Endodermal cell (in vitro differentiated cells): ENCODE results near the gene DUSP2. TPM values are rescaled to one million over a fixed set of nuclear protein-coding genes. Genes with fewer than 3 reads are reported as not detected.

Experiments
- DNase-seq: peaks from one replicate; pipeline ENCODE4 v3.0.0-alpha.2; 2017
- H3K27ac ChIP-seq: 2 replicates; pipeline ENCODE4 v1.5.1; 2013; ENCODE audit warnings: mild to moderate bottlenecking, low read depth, low read length, moderate library complexity
- H3K27me3 ChIP-seq: 2 replicates; pipeline ENCODE4 v1.6.1; 2013; ENCODE audit warnings: mild to moderate bottlenecking, low read length, moderate library complexity; ENCODE audit not compliant: insufficient read depth, control insufficient read depth, poor library complexity, severe bottlenecking
- H3K36me3 ChIP-seq: 2 replicates; pipeline ENCODE4 v1.7.0; 2013; ENCODE audit warnings: mild to moderate bottlenecking, low read length, moderate library complexity; ENCODE audit not compliant: control insufficient read depth, insufficient read depth
- H3K4me1 ChIP-seq: one replicate; pipeline ENCODE4 v1.7.0; 2013; ENCODE audit warnings: low read length; ENCODE audit not compliant: control insufficient read depth, insufficient read depth
- H3K4me3 ChIP-seq: 2 replicates; pipeline ENCODE4 v1.5.1; 2013; ENCODE audit warnings: mild to moderate bottlenecking, low read length, moderate library complexity
- H3K9ac ChIP-seq: 2 replicates; pipeline ENCODE4 v1.6.1; 2013; ENCODE audit warnings: mild to moderate bottlenecking, low read length, moderate library complexity; ENCODE audit not compliant: poor library complexity, severe bottlenecking; ENCODE audit errors: extremely low read depth
- H3K9me3 ChIP-seq: 2 replicates; pipeline ENCODE4 v1.6.1; 2013; ENCODE audit warnings: mild to moderate bottlenecking, low read length, moderate library complexity; ENCODE audit not compliant: control insufficient read depth
- H3K27ac Mint-ChIP-seq: 2 replicates; pipeline ENCODE4 v1.8.0; 2020; ENCODE audit warnings: mixed read lengths
- H3K27me3 Mint-ChIP-seq: 2 replicates; pipeline ENCODE4 v1.8.0; 2021; ENCODE audit warnings: mild to moderate bottlenecking, mixed read lengths; ENCODE audit not compliant: insufficient read depth
- H3K36me3 Mint-ChIP-seq: 2 replicates; pipeline ENCODE4 v1.8.0; 2020; ENCODE audit warnings: low read depth, mixed read lengths
- H3K4me1 Mint-ChIP-seq: 2 replicates; pipeline ENCODE4 v1.8.0; 2020; ENCODE audit warnings: mixed read lengths
- H3K4me3 Mint-ChIP-seq: 2 replicates; pipeline ENCODE4 v1.8.0; 2020; ENCODE audit warnings: mild to moderate bottlenecking, moderate library complexity, mixed read lengths
- H3K9me3 Mint-ChIP-seq: 2 replicates; pipeline ENCODE4 v1.8.0; 2020; ENCODE audit warnings: mild to moderate bottlenecking, mixed read lengths
- WGBS, 2 experiments: methylation state at CpG; one replicate each; pipeline versions ENCODE4 v1.1.5 to v1.1.7; 2013; ENCODE audit warnings: missing lambda C conversion rate in 2 of 2, mixed read lengths in 1 of 2; ENCODE audit not compliant: insufficient coverage in 1 of 2, insufficient read length in 1 of 2; 5-methylcytosine and 5-hydroxymethylcytosine counted together
- total RNA-seq, 2 donors: library from RNA; stranded (reverse); fragmentation: NEBNext Ultra II Directional in 1 of 2; extraction: Animal tissue kit (Norgen Biotek cat#: 25700) in 1 of 2; gene quantifications; 2 replicates in 1 of 2; 3 replicates in 1 of 2; pipeline ENCODE4 v1.2.1, GENCODE V29; 2021
- TF ChIP-seq, protein P1 (sequence below): fragments of 200-600 bp; sonication (generic); conservative IDR thresholded peaks from 2 replicates; pipeline ENCODE4 v1.5.0; 2021; ENCODE audit warnings: antibody characterized with exemption, mild to moderate bottlenecking

Gene DUSP2
- total RNA-seq, 2 donors from 2014 or later = 1.6 to 2.2 TPM

- no peak overlapping the region for H3K4me3 ChIP-seq
- no peaks in the 10 kb centered on the region for H3K27me3 ChIP-seq
- H3K36me3 ChIP-seq = no peaks in the 10 kb centered on the region
- no peak for DNase-seq
- no peaks in the 10 kb centered on the region for H3K36me3 Mint-ChIP-seq
- H3K4me3 Mint-ChIP-seq = no peak overlapping the region
- 86 to 98% methylated on average over 4 to 6 of the region's 6 CpGs for WGBS, 2 experiments
- TF ChIP-seq, protein P1, sequence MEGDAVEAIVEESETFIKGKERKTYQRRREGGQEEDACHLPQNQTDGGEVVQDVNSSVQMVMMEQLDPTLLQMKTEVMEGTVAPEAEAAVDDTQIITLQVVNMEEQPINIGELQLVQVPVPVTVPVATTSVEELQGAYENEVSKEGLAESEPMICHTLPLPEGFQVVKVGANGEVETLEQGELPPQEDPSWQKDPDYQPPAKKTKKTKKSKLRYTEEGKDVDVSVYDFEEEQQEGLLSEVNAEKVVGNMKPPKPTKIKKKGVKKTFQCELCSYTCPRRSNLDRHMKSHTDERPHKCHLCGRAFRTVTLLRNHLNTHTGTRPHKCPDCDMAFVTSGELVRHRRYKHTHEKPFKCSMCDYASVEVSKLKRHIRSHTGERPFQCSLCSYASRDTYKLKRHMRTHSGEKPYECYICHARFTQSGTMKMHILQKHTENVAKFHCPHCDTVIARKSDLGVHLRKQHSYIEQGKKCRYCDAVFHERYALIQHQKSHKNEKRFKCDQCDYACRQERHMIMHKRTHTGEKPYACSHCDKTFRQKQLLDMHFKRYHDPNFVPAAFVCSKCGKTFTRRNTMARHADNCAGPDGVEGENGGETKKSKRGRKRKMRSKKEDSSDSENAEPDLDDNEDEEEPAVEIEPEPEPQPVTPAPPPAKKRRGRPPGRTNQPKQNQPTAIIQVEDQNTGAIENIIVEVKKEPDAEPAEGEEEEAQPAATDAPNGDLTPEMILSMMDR = no peak
- H3K27ac ChIP-seq = no peak overlapping the region
- no peaks in the 10 kb centered on the region for H3K9me3 Mint-ChIP-seq
- no peaks in the 10 kb centered on the region for H3K4me1 Mint-ChIP-seq
- H3K9ac ChIP-seq = no peak overlapping the region
- H3K4me1 ChIP-seq = no peaks in the 10 kb centered on the region
- no peak overlapping the region for H3K27ac Mint-ChIP-seq
- H3K9me3 ChIP-seq = no peaks in the 10 kb centered on the region
- no peaks in the 10 kb centered on the region for H3K27me3 Mint-ChIP-seq
Measured at GRCh38 chr2:96175951-96176350, 30.7 kb upstream of the DUSP2 start.

GRCh38 chr2:96174251-96175144 lies 29.3 kb upstream of the DUSP2 start:
- no peaks in the 10 kb centered on the region for H3K27me3 Mint-ChIP-seq
- Histone ChIP-seq H3K4me3 (no peak overlapping the region), H3K36me3 (no peaks in the 10 kb centered on the region), H3K27ac (no peak overlapping the region), H3K4me1 (no peaks in the 10 kb centered on the region), H3K9me3 (peaks cover 7% of the 10 kb centered on the region), H3K27me3 (no peaks in the 10 kb centered on the region), H3K9ac (no peak overlapping the region)
- H3K27ac Mint-ChIP-seq = no peak overlapping the region
- H3K36me3 Mint-ChIP-seq = no peaks in the 10 kb centered on the region
- H3K9me3 Mint-ChIP-seq = peaks cover 4% of the 10 kb centered on the region
- TF ChIP-seq, protein P1 = peak; percentile 96
- no peaks in the 10 kb centered on the region for H3K4me1 Mint-ChIP-seq
- peak; percentile 94 for DNase-seq
- 56 to 59% methylated on average over 6 to 8 of the region's 8 CpGs for WGBS, 2 experiments
- H3K4me3 Mint-ChIP-seq = no peak overlapping the region

DNA sequence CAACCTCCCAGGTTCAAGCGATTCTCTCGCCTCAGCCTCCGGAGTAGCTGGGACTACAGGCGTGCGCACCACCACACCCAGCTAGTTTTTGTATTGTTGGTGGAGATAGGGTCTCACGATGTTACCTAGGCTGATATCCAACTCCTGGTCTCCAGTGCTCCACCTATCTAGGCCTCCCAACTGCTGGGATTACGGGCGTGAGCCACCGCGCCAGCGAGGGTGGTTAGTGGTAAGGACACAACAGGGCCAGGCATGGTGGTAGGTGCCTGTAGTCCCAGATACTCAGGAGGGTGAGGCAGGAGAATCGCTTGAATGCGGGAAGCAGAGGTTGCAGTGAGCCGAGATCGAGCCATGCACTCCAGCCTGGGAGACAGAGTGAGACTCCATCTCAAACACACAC lies 26.6 kb upstream of the DUSP2 start:
- Mint-ChIP-seq H3K36me3 (no peaks in the 10 kb centered on the region), H3K27ac (no peak overlapping the region), H3K9me3 (peaks cover 6% of the 10 kb centered on the region), H3K4me3 (no peak overlapping the region), H3K4me1 (no peaks in the 10 kb centered on the region), H3K27me3 (no peaks in the 10 kb centered on the region)
- H3K27ac ChIP-seq = no peak overlapping the region
- TF ChIP-seq, protein P1 = no peak
- no peaks in the 10 kb centered on the region for H3K27me3 ChIP-seq
- H3K4me3 ChIP-seq = no peak overlapping the region
- no peaks in the 10 kb centered on the region for H3K36me3 ChIP-seq
- WGBS, 2 experiments = 91 to 99% methylated on average over 10 to 15 of the region's 15 CpGs
- H3K9me3 ChIP-seq = peaks cover 7% of the 10 kb centered on the region
- H3K9ac ChIP-seq = no peak overlapping the region
- DNase-seq = no peak
- no peaks in the 10 kb centered on the region for H3K4me1 ChIP-seq
